Breast epithelium (tissue), 4 donors: ENCODE data around the gene GRPEL2. TPM values are rescaled to one million over a fixed set of nuclear protein-coding genes. Genes with fewer than 3 reads are reported as not detected.

Experiments used
- DNase-seq, 2 donors: peaks; one replicate each; pipeline ENCODE4 v3.0.0-alpha.2; 2019; ENCODE audit warnings: low spot score in 2 of 2
- H3K27ac ChIP-seq, 2 donors: fragments of 200-600 bp; sonication (generic) in 1 of 2; one replicate each; pipeline ENCODE4 v1.5.1; 2016 to 2019; ENCODE audit warnings: mild to moderate bottlenecking in 1 of 2
- H3K27me3 ChIP-seq, 2 donors: fragments of 200-600 bp; sonication (generic) in 1 of 2; one replicate each; pipeline versions ENCODE4 v1.5.1 to v1.6.0; 2017 to 2019; ENCODE audit warnings: control low read depth in 1 of 2, mild to moderate bottlenecking in 1 of 2
- H3K36me3 ChIP-seq: fragments of 200-600 bp; one replicate; pipeline ENCODE4 v1.5.1; 2019
- H3K4me1 ChIP-seq, 2 donors: fragments of 200-600 bp; sonication (generic); one replicate each; pipeline ENCODE4 v1.5.1; 2016 to 2019; ENCODE audit warnings: control low read depth in 1 of 2
- H3K4me3 ChIP-seq, 3 donors: fragments of 200-600 bp; sonication (generic); 1 replicate in 2 of 3; 2 replicates in 1 of 3; pipeline ENCODE4 v1.5.1; 2016 to 2019; ENCODE audit warnings: mild to moderate bottlenecking in 3 of 3, moderate library complexity in 2 of 3
- H3K9me3 ChIP-seq, 2 donors: fragments of 200-600 bp; sonication (generic) in 1 of 2; one replicate each; pipeline ENCODE4 v1.5.1; 2016 to 2019; ENCODE audit warnings: control low read depth in 1 of 2
- CTCF ChIP-seq, 3 donors: fragments of 450-650 bp; IDR thresholded peaks; one replicate each; pipeline ENCODE4 v1.5.1; 2016 to 2017; ENCODE audit warnings: antibody characterized with exemption in 3 of 3, mild to moderate bottlenecking in 3 of 3, moderate library complexity in 3 of 3
- POLR2A ChIP-seq: fragments of 450-650 bp; IDR thresholded peaks from one replicate; pipeline ENCODE4 v1.6.1; 2016; ENCODE audit warnings: antibody characterized with exemption, mild to moderate bottlenecking, moderate library complexity
- POLR2AphosphoS5 ChIP-seq, 3 donors: sonication (generic); formaldehyde crosslinking; IDR thresholded peaks; one replicate each; pipeline ENCODE4 v1.6.1; 2017; ENCODE audit warnings: antibody characterized with exemption in 3 of 3
- intact Hi-C: fragments of 100-400 bp; cut with DNase I; formaldehyde crosslinking; loops from one replicate; pipeline ENCODE4 v1.15.1; 2023; ENCODE audit warnings: low total_unique reads
- total RNA-seq, 3 donors: library from RNA; depleted of rRNA; stranded (reverse); fragments of >200 nt; gene quantifications; one replicate each; pipeline ENCODE4 v1.1.0, GENCODE V29; 2016

GRPEL2 gene
- total RNA-seq, 3 donors from 2014 or later: 14.4 to 17.1 (median 16.5) TPM

DNA sequence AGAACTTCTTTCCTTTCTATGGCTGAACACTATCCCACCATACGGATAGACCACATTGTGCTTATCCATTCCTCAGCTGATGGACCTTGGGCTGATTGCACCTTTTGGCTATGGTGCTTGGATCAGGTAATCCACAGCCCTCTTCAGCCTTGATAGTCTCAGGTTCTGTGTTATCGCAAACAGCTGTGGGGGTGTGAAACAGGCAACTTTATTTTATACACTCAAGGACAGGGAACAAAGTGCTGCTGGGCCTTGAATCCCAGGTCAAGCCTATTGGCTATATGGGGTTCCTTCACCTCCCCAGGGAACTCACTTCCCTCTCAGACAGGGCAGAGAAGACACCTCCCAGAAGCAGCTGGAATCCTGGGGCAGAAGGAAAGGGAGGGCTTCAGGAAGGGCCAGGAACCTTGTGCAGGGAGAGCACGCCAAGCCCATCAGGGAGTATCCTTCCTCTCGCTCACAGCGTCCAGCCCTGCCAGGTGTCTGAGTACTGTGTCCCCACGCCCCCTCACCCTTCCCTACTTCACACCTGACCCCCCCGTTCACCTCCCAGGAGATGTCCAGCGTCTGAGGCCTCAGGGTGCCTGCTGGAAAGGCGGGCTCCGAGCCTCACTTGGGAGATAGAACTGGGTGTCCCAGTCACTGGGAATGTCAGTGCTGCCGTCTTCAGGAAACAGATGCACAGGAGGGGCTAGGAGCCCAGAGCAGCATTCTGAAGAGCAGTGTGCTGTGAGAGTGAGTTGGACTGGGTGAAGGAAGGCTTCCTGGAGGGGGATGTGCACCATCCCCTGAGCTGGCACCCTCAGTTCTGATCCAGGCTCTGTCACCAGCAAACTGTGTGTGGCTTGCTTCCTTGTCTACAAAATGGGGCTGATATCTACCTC lies 40.9 kb upstream of the GRPEL2 start:
- no peaks in the 10 kb centered on the region for H3K4me1 ChIP-seq
- no peak for DNase-seq
- H3K4me3 ChIP-seq: no peak overlapping the region
- intact Hi-C loops: no loop called here
- no peaks in the 10 kb centered on the region for H3K9me3 ChIP-seq
- peak overlapping the region in 1 of 2 donors; percentile 32 for H3K27ac ChIP-seq
- no peaks in the 10 kb centered on the region for H3K27me3 ChIP-seq
- no peak for TF ChIP-seq POLR2AphosphoS5 (IDR thresholded peaks at IDR 0.05)
- TF ChIP-seq POLR2A: no peak
- no peak for TF ChIP-seq CTCF (IDR thresholded peaks at IDR 0.05)
- H3K36me3 ChIP-seq: no peaks in the 10 kb centered on the region

- Histone ChIP-seq H3K4me3 (no peak overlapping the region), H3K4me1 (no peaks in the 10 kb centered on the region), H3K36me3 (no peaks in the 10 kb centered on the region), H3K27me3 (no peaks in the 10 kb centered on the region), H3K9me3 (no peaks in the 10 kb centered on the region), H3K27ac (peak overlapping the region in 1 of 2 donors; percentile 12)
- no peak for DNase-seq
- TF ChIP-seq POLR2AphosphoS5 (IDR thresholded peaks at IDR 0.05) (no peak), CTCF (IDR thresholded peaks at IDR 0.05) (no peak), POLR2A (no peak)
- intact Hi-C loops: no loop called here
Observed at GRCh38 chr5:149309354-149309753, 35.9 kb upstream of the GRPEL2 start.

- Histone ChIP-seq H3K27me3 (no peaks in the 10 kb centered on the region), H3K9me3 (no peaks in the 10 kb centered on the region), H3K4me1 (no peaks in the 10 kb centered on the region), H3K4me3 (no peak overlapping the region), H3K36me3 (no peaks in the 10 kb centered on the region), H3K27ac (no peak overlapping the region)
- TF ChIP-seq POLR2A (no peak), POLR2AphosphoS5 (IDR thresholded peaks at IDR 0.05) (no peak), CTCF (IDR thresholded peaks at IDR 0.05) (no peak)
- no peak for DNase-seq
- intact Hi-C loops: no loop called here
Observed at GRCh38 chr5:149310488-149310887, 34.8 kb upstream of the GRPEL2 start.

- Histone ChIP-seq H3K27ac (no peak overlapping the region), H3K36me3 (no peaks in the 10 kb centered on the region), H3K27me3 (no peaks in the 10 kb centered on the region), H3K4me1 (no peaks in the 10 kb centered on the region), H3K9me3 (no peaks in the 10 kb centered on the region), H3K4me3 (no peak overlapping the region)
- TF ChIP-seq CTCF (IDR thresholded peaks at IDR 0.05) (no peak), POLR2AphosphoS5 (IDR thresholded peaks at IDR 0.05) (no peak), POLR2A (no peak)
- no peak for DNase-seq
- intact Hi-C loops: no loop called here
Observed at GRCh38 chr5:149310947-149311658, 34.2 kb upstream of the GRPEL2 start.
